GM12892 (cell line): ENCODE measurements around the gene ITPR3.
A peak's percentile ranks its signal among the peaks of the same experiment; 100 is the strongest.

Experiments
- DNase-seq: peaks from one replicate; pipeline ENCODE4 v3.0.0; 2011; ENCODE audit not compliant: insufficient read length
- FAIRE-seq: peaks from 2 replicates; lab custom pipeline; 2011; peaks lifted over from hg19 to GRCh38; lab: Jason Lieb, UNC
- POLR2A ChIP-seq: IDR thresholded peaks from 2 replicates; pipeline ENCODE4 v1.6.1; 2011; ENCODE audit warnings: low read depth, low read length, control low read depth
- POLR2AphosphoS5 ChIP-seq: IDR thresholded peaks from 2 replicates; pipeline ENCODE4 v1.6.1; 2011; ENCODE audit warnings: low read depth, low read length, control low read depth
- TAF1 ChIP-seq: IDR thresholded peaks from 2 replicates; pipeline ENCODE4 v1.6.1; 2011; ENCODE audit warnings: low read depth, mild to moderate bottlenecking, control low read depth, low read length, borderline replicate concordance

Gene ITPR3

DNA sequence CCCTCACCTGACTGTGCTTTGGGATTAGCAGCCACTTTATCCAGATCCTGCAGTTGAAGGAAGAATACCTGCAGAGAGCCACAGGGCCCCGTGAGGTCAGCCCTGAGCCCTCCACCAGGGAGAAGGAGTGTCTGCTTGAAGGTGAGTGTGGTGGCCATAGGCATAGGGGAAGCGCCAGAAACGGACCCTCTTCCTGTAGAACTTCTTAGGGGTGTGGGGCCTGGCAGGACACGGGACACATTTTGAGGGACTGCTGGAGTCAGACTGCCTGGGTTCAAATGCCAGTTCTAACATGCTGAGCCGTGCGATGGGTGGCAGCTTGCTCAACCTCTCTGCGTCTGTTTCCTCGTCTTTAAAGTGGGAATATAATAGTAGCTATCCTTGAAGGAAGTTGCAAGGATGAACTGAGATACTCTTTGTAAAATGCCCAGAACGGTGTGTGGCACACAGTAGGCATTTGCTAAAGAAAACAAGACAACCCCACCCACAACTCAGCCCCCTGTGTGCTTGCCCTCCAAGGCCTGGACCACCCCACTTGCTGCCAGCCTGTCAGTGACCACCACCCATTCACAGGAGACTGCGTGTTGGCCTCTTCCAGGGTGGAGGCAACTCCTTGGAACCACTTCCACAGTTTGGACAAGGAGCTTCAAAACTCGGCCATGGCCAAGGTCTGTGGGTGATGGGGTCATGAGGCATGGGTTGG, 36.3 kb upstream of the ITPR3 start:
- DNase-seq: no peak
- no peak for FAIRE-seq
- TF ChIP-seq TAF1 (no peak), POLR2A (no peak), POLR2AphosphoS5 (no peak)

DNA sequence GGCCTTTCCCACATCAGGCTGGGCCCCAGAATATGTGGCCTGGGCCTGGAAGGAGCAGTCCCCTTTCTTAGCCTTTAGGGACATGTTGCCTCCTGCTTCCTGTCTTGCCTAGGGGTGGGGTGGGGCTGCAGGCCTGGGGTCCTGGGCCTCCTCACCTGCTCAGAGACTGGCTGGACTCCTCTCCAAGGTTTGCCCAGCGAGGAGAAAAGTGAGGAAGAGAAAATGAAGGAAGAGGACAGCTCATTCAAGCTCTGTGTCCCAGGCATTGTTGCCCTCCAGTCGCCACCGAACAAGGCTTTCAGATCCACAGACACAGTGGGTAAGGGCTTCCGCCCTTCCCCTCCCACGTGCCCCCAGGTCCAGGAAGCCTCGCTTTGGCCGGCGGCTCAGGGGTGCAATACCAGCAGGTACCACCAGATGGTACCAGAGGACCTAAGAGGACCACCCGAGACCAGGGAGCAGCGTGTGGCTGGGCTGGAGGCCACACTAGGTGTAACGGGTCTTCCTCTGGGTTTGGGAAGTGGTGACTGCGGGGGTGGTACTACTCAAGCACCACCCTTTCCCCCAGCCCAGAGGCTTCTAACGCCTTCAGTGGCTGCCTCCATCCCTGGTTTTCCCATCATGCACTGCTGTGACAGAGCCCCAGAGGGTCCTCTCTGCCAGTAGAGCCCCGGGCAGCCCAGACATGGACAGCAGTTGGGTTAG, 35.6 kb upstream of the ITPR3 start:
- DNase-seq (peak; percentile 91), FAIRE-seq (peak; percentile 89)
- TF ChIP-seq POLR2AphosphoS5: no peak
- TF ChIP-seq POLR2A: no peak
- no peak for TF ChIP-seq TAF1

- no peak for DNase-seq
- TF ChIP-seq TAF1: no peak
- TF ChIP-seq POLR2AphosphoS5: no peak
- FAIRE-seq: no peak
Measured at GRCh38 chr6:33586108-33586640, 34.9 kb upstream of the ITPR3 start.

DNA sequence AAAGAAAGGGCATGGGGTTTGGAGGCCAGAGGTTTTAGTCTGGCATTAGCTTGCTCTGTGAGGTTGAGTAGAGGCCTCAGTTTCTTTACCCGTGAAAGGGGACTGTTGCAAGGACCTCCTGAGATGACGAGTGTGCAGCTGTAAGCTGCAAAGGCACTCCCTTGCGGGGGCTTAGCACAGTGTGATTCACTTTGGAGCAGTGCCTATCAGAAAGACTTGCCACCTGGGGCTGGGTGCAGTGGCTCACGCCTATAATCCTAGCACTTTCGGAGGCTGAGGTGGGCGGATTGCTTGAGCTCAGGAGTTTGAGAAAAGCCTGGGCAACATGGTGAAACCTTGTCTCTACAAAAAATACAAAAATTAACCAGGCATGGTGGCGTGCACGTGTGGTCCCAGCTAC, 33.6 kb upstream of the ITPR3 start:
- no peak for FAIRE-seq
- TF ChIP-seq TAF1 (no peak), POLR2AphosphoS5 (no peak), POLR2A (no peak)

DNA sequence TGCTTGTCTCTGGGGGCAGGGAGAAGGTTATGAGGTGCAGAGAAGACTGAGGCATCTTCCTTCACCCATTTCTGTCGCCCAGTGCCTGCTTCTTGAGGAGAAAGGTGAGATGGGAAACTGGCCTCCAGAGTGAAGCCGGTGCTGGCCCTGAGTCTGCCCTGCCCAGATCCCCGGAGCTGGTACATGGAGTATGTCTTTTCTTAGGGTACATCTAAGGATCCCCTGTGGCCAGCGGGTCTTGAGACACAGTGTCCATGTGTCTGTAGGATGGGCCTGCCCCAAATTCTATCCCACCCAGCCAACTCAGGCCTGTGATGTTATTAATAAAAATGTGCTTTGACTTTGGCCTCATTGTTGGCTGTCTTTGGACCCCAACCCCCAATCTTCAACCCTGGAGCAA, 32.2 kb upstream of the ITPR3 start:
- DNase-seq (no peak), FAIRE-seq (no peak)
- no peak for TF ChIP-seq POLR2A
- no peak for TF ChIP-seq POLR2AphosphoS5
- TF ChIP-seq TAF1: no peak

More for the DNA sequence above, 33.6 kb upstream of the ITPR3 start:
- no peak for DNase-seq

DNA sequence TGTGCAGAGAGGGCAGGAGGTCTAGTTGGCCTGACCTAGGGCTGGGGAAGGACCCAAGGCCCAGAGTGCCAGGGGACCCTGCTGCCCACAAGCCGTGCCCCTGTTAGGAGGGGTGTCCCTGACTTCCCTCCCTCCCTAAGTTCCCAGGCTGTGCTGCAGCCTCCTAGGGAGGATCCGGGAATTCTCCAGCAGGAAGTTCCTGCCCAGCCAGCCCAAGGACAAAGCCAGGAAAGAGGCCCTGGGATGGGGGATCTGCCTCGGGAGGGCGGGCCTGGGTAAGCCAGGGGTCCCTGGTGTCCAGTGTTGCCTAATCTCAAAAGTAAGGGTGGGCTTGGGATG, 31.8 kb upstream of the ITPR3 start:
- no peak for TF ChIP-seq POLR2AphosphoS5
- no peak for TF ChIP-seq TAF1
- no peak for FAIRE-seq

GRCh38 chr6:33589731-33590530, 31.2 kb upstream of the ITPR3 start:
- TF ChIP-seq TAF1 (no peak), POLR2AphosphoS5 (no peak), POLR2A (no peak)
- peak; percentile 79 for FAIRE-seq
- DNase-seq: peak; percentile 63

More for the DNA sequence above, 31.8 kb upstream of the ITPR3 start:
- DNase-seq: no peak

DNA sequence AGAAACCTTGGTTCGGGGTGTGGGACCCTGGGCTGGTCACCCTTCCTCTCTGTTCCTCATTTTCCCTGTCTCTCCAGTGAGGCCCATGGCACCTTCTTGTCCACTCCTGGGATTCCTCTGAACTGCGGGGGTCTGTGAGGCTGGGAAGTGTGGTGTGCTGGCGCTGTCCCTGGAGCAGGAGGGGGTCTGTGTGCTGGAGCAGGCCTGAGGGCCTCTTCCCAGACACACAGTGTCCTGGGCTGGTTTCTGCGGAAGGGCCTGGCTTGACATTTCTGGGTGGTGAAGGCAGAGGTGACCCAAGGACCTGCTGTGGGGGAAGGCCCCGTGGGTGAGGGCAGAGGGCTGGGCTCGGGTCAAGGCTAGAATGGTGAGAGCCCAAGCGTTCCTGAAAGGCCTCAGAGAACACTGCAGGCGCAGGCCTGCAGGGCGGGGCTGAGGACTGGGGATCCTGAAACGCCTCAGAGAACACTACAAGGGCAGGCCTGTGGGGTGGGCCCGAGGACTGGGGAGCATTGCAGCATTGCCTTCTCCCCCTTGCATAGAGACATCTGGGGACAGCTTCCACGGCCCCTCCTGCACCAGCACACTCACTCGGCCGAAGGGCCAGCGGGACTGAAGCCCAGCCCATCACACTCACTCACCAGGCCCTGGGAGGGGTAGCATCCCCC, 30.5 kb upstream of the ITPR3 start:
- TF ChIP-seq POLR2A (no peak), POLR2AphosphoS5 (no peak), TAF1 (no peak)
- DNase-seq (no peak), FAIRE-seq (peak; percentile 5)

DNA sequence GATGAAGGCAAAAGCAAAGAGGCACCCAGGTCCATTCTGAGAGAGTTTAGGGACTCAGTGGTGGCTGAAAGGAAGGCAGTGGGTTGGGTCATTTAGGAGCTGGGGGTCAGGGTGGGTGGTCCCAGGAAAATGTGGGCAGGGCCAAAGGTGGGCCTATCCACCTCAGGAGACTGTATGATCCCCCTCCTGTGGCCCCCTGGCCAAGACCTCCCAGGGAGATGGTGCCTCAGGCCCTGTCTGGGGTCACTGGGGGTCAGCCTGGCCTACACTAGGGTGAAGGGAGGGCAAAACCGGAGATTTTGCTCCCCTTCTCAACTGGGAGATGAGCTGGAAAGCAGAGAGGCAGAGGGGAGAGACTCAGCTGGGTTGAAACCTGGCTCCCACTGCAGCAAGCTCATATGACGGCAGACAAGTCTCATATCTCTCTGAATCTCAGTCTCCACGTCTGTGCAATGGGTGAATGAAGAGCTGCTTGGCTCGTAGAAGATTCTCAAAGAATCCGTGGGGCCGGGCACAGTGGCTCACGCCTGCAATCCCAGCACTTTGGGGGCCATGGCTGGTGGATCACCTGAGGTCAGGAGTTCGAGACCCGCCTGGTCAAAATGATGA, 29.6 kb upstream of the ITPR3 start:
- no peak for TF ChIP-seq POLR2A
- TF ChIP-seq POLR2AphosphoS5: no peak
- no peak for TF ChIP-seq TAF1
- no peak for DNase-seq
- FAIRE-seq: no peak

- FAIRE-seq (peak; percentile 33), DNase-seq (no peak)
- TF ChIP-seq POLR2A (no peak), TAF1 (no peak), POLR2AphosphoS5 (no peak)
Measured at GRCh38 chr6:33592280-33592594, 28.9 kb upstream of the ITPR3 start.

DNA sequence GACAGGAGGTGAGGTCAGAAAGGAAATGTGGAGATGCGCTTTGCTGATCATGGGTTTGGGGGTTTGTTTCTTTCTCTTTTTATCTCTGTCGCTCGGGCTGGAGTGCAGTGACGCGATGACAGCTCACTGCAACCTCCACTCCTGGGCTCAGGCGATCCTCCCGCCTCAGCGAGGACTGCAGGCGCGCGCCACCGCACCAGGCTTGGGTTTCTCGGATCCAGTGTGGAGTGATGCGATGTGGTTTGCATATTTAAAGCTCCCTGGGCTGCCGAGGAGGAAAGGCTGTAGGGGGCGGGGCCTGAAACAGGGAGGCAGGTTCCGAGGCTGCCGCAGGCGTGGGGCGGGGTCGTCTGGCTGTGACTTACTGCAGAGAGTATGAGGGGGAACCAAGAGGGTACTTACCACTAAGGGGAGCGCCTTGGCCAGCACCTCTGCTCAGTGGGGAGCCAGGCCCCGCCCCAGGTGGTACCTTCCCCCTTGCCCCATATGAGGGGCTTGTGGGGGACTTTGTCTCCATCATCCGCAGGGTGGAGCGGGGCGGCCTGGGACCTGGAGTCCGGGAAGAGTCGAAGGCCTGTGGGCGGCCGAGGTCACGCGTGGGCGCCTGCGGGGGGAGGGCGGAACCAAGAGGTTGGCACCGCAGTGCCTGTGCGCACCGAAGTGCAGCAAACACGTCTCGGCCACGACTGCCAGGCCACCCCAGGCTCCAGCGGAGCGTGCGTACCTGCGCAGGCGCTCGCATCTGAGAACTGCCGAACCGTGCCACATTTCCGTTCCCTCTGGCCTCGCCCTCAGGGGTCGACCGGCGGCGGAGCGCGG, 28.3 kb upstream of the ITPR3 start:
- DNase-seq: peak; percentile 75
- peak; percentile 52; the same call in 1 of the 2 replicates for TF ChIP-seq POLR2AphosphoS5
- TF ChIP-seq TAF1: no peak
- peak; percentile 40; the same call in 1 of the 2 replicates for TF ChIP-seq POLR2A
- peak; percentile 89 for FAIRE-seq
